Lower leg skin (tissue), 4 donors: ENCODE results near the gene SNX9. TPM values are rescaled to one million over a fixed set of nuclear protein-coding genes. Genes with fewer than 3 reads are reported as not detected.
A peak's percentile ranks its signal among the peaks of the same experiment; 100 is the strongest.

ENCODE experiments used
- DNase-seq, 2 donors: peaks; one replicate each; pipeline ENCODE4 v3.0.0-alpha.2; 2019; ENCODE audit warnings: low spot score in 2 of 2
- H3K4me3 ChIP-seq: fragments of 200-600 bp; sonication (generic); 2 replicates; pipeline ENCODE4 v1.5.1; 2017; ENCODE audit warnings: mild to moderate bottlenecking, low read depth; ENCODE audit not compliant: poor library complexity, severe bottlenecking
- POLR2A ChIP-seq, 2 donors: fragments of 450-650 bp; IDR thresholded peaks; one replicate each; pipeline ENCODE4 v1.6.1; 2016 to 2017; ENCODE audit warnings: antibody characterized with exemption in 2 of 2, mild to moderate bottlenecking in 1 of 2, moderate library complexity in 1 of 2
- WGBS, 2 donors: methylation state at CpG; one replicate each; pipeline ENCODE4 v1.1.5; 2018; 5-methylcytosine and 5-hydroxymethylcytosine counted together
- intact Hi-C: fragments of 100-400 bp; cut with DNase I; formaldehyde crosslinking; loops from one replicate; pipeline ENCODE4 v1.15.0; 2023; ENCODE audit warnings: low total_unique reads
- total RNA-seq, 4 donors: library from RNA; depleted of rRNA; stranded (reverse); fragments of >200 nt; gene quantifications; one replicate each; pipeline ENCODE4 v1.1.0, GENCODE V29; 2016
- TF ChIP-seq, protein P1 (sequence below), 3 donors: fragments of 450-650 bp; IDR thresholded peaks; one replicate each; pipeline ENCODE4 v1.5.1; 2016; ENCODE audit warnings: antibody characterized with exemption in 3 of 3, mild to moderate bottlenecking in 3 of 3, moderate library complexity in 2 of 3

The SNX9 gene
- total RNA-seq, 4 donors from 2014 or later: 37.4 to 59.5 (median 46.7) TPM

GRCh38 chr6:157867155-157867559 lies 44.1 kb downstream of the SNX9 start:
- intact Hi-C loops: no loop called here
- H3K4me3 ChIP-seq: no peak overlapping the region
- 41 to 42% methylated on average over 5 of the region's 5 CpGs for WGBS, 2 donors
- no peak for DNase-seq
- TF ChIP-seq, protein P1, sequence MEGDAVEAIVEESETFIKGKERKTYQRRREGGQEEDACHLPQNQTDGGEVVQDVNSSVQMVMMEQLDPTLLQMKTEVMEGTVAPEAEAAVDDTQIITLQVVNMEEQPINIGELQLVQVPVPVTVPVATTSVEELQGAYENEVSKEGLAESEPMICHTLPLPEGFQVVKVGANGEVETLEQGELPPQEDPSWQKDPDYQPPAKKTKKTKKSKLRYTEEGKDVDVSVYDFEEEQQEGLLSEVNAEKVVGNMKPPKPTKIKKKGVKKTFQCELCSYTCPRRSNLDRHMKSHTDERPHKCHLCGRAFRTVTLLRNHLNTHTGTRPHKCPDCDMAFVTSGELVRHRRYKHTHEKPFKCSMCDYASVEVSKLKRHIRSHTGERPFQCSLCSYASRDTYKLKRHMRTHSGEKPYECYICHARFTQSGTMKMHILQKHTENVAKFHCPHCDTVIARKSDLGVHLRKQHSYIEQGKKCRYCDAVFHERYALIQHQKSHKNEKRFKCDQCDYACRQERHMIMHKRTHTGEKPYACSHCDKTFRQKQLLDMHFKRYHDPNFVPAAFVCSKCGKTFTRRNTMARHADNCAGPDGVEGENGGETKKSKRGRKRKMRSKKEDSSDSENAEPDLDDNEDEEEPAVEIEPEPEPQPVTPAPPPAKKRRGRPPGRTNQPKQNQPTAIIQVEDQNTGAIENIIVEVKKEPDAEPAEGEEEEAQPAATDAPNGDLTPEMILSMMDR (IDR thresholded peaks at IDR 0.05): no peak
- TF ChIP-seq POLR2A (IDR thresholded peaks at IDR 0.05): no peak

DNA sequence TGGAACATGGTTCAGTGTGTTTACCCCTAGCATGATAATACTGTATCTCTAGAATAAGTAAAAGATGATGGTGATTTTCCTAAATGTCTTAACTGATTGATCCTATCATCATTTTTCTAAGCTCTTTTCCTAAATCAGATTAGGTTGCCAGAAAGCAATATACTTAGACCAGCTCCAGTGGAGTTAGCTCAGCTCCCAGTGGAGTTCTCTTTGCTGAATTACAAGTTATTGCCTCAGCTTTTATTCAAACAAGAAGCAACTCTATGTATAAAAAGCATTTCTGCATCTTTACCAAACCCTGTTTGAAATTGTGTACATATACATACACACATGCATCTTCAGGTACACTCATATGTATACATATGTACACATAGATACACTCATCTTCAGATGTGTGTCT lies 44.9 kb downstream of the SNX9 start:
- intact Hi-C loops: no loop called here
- TF ChIP-seq, protein P1 (IDR thresholded peaks at IDR 0.05): no peak
- TF ChIP-seq POLR2A (IDR thresholded peaks at IDR 0.05): no peak
- no peak for DNase-seq
- H3K4me3 ChIP-seq: no peak overlapping the region

GRCh38 chr6:157868835-157869234 lies 45.8 kb downstream of the SNX9 start:
- 78 to 80% methylated on average over 10 of the region's 10 CpGs for WGBS, 2 donors
- no peak for DNase-seq
- no peak overlapping the region for H3K4me3 ChIP-seq
- no peak for TF ChIP-seq POLR2A (IDR thresholded peaks at IDR 0.05)
- TF ChIP-seq, protein P1 (IDR thresholded peaks at IDR 0.05): no peak
- intact Hi-C loops: no loop called here

- TF ChIP-seq POLR2A (IDR thresholded peaks at IDR 0.05): no peak
- TF ChIP-seq, protein P1 (IDR thresholded peaks at IDR 0.05): no peak
- intact Hi-C loops: no loop called here
- no peak for DNase-seq
- 94 to 95% methylated on average over 19 of the region's 19 CpGs for WGBS, 2 donors
- no peak overlapping the region for H3K4me3 ChIP-seq
Observed at GRCh38 chr6:157869673-157870302, 46.7 kb downstream of the SNX9 start.

DNA sequence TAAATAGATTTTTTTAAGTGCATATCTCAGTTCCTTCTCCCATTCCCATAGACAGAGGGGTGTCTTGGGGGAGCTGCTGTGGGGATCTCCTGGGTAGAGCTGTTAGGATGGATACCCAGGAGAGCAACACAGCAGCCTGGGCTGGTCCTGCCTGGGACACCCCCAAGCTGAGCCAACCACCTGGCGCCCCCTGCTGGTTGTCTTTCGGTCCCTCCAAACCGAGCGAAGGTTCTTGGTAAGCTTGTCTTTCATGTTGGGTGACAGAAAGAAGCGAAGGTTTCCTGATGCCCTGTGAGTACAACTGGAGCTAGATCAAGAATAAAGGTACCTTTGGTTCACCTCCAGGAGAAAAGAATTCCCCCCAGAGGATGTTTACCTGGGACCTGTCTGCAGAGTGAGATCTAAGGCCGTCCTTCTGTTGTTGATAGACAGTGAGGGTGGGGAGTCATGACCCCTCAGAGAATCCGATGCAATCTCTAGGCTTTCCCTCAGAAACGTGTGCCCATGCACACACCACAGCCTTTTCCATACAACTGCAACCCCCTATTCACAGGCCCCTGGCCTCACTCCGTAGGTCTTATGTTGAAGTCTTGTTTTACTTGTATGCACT lies 50.8 kb downstream of the SNX9 start:
- no peak for TF ChIP-seq POLR2A (IDR thresholded peaks at IDR 0.05)
- TF ChIP-seq, protein P1 (IDR thresholded peaks at IDR 0.05): peak in 1 of 3 donors; percentile 49
- no peak overlapping the region for H3K4me3 ChIP-seq
- 67 to 72% methylated on average over 9 of the region's 9 CpGs for WGBS, 2 donors
- peak; percentile 57 to 95 for DNase-seq
- intact Hi-C loops: loop anchor here (2.0 kb wide), 1 partner anchor 17 kb away; no protein-coding TSS in a partner anchor
